ENCODE measurements around the gene PCNX4.
A peak's percentile ranks its signal among the peaks of the same experiment; 100 is the strongest.
"Not testable (repeated sequence)": the region's sequence is repeated elsewhere in the genome, so short reads cannot be mapped to it uniquely, and the experiment has no call there.

Gene PCNX4

DNA sequence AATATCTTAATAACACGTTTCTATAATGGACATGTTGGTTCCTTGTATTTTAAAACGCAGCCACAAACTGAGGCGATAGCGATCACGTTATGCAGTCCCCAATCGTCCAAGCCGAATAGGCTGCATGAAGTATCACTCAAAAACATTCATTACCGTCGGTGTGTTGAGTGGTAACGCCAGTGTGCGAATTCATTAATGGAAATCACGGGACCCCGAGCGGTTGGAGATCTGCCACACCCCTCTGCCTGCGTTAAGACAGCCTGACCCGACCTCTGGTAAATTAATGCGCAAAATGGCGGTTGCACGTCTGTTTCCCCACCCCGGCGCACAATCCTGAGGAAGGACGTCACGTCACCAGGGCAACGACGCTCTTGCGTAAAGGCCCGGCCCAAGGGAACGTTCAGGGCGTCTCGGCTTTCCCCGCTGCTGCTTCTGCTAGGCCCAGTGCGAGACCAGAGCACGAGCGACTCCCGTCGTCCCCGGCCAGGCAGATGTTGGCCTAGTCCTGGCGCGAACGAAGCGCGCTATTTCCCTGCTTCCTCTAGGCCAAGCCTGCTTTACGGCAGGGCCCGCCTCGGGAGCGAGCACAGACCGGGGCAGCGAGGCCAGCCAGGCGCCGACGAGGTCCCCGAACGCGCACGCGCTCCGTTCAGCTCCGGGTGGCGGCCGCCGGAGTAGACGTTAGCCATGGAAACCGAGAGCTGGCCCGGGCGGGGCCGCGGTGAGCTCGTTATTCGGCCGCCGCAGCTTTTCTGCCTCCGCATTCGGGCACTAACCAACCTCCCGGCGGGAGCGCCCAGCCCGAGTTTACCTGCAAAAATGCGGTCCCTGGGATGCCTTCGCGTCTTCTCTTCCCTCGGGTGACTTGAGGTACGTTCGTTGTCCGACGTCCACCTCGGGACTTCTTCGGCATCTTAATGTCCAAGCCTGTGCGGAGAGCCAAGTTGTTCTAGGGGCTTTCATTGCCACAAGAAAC, at the start of gene PCNX4:
Gene PCNX4 (plus strand): TSS at position 374 of the 976 bp plus-strand sequence. CDS start 15,716 bp downstream, outside the sequence.
- peak; percentile 97 for DNase-seq

GRCh38 chr14:60047976-60048375, 43.7 kb upstream of the PCNX4 start:
- not testable (repeated sequence) for DNase-seq

DNA sequence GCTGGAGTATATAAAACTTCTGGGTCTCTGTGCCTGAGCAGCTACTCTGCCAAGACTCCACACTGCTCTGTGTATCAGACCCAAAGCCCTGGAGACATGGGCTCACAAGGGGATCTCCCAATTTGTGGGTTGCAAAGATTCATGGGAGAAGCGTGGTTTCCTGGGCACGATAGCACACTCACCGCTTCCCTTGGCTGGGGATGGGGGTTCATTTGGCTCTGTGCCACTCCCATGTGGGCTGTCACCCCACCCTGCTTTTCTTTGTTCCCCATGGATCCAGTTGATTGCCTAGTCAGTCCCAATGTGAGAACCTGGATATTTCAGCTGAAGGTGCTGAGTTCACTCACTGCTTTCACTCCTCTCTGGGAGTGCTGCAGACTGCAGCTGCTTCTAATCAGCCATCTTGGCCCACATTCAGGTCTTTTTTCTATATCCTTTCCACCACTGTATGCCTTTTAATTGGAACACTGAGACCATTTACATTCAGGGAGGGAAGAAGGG, 40.0 kb upstream of the PCNX4 start:
- DNase-seq, result no peak

- no peak for DNase-seq
Measured at GRCh38 chr14:60058087-60058486, 33.6 kb upstream of the PCNX4 start.

DNA sequence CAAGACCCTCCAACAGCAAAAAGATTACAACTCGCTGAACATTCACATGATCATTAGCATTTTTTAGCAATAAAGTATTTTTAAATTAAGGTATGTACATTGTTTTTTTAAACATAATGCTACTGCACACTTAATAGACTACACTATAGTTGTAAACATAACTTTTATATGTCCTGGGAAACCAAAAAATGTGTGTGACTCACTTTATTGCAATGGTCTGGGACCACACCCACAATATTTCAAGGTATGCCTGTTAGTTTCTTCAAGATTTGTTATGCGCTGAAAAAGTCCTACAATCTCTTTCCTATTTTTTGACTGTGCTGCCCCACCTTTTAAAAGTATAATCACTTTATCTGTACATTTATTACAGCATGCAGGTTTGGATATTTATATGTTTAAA, 30.4 kb upstream of the PCNX4 start:
- no peak for DNase-seq

DNA sequence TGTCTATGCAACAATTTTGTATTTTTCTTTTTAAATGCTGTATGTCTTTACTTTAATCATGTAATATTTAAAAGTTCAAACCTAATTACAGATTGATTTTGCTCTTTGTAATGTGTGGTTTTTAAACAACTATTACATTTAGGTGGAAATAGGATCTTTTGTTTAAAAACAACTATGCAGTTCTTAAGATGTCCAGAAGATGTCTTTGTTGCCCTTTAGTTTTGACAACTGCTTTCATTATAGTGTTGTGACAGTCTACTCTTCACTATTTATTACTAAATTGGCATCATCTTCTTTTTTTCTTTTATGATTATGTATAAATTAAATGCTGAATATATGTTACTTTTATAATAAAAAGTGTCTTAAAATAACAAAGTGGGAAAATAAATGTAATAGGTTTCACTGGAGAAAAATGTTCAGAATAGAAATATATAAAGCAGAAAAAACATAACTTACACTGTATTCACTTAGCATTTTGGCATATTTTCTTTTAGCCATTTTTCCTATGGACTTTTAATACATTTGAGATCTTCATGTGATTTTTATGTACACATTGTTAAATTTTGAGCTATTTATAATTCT, 27.1 kb upstream of the PCNX4 start:
- no peak for DNase-seq

- DNase-seq, result no peak
Measured at GRCh38 chr14:60067882-60068281, 23.8 kb upstream of the PCNX4 start.

- DNase-seq, result no peak
Measured at GRCh38 chr14:60079723-60080122, 12.0 kb upstream of the PCNX4 start.

DNA sequence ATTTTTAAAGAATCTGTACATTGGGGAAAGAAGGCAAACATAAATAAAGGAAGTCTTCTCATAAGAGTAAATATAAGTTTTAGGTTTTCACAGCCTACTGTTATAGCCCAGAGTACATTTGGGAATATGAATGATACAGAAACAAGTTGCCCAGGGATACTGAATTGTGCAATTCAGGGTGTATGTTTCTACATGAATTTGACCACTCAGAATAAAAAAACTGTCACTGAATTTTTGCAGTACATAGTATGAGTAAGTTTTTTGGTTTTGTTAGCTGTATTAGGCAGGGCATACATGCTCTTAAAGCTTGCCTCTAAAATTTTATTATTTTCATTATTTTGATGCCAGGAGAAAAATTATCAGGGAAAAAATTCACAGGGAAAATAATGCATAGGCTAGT, 6.6 kb upstream of the PCNX4 start:
- no peak for DNase-seq

DNA sequence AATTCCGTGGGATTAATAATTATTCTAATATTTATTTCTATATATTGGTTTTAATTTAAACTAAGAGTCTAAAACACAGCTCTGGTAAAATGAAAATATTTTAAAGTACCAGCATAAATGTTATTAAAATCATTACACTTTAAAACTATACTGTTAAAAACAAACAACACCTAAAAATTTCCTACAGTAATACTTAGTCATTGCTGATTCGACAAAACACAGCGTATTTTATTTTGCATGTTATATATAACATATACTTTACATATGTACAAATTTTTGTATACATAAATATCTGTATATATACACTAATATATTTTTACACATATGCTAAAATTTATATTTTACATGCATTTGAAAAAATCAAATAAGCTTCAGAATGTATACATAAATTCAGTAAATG, 6.0 kb upstream of the PCNX4 start:
- DNase-seq, result no peak

DNA sequence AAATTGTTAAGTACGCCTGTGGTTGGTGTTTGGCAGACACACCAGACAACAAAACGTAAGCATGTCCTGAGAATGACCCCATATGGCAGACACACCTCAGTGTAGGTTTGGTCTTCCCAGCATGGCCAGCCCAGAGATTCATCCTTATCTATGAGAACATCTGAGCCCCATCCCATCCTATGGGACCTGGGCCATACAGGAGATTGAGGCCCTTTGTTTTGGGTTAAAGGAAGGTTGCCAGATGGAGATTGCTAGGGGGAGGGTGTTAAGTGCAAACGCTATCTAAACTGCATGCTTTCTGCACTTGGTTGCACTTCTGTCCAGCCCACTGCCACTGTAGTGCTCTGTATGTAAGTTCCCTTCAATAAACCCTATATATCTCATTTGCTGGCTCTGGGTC, 4.1 kb upstream of the PCNX4 start:
- no peak for DNase-seq

- DNase-seq, result no peak
Measured at GRCh38 chr14:60089221-60089620, 2.5 kb upstream of the PCNX4 start.

DNA sequence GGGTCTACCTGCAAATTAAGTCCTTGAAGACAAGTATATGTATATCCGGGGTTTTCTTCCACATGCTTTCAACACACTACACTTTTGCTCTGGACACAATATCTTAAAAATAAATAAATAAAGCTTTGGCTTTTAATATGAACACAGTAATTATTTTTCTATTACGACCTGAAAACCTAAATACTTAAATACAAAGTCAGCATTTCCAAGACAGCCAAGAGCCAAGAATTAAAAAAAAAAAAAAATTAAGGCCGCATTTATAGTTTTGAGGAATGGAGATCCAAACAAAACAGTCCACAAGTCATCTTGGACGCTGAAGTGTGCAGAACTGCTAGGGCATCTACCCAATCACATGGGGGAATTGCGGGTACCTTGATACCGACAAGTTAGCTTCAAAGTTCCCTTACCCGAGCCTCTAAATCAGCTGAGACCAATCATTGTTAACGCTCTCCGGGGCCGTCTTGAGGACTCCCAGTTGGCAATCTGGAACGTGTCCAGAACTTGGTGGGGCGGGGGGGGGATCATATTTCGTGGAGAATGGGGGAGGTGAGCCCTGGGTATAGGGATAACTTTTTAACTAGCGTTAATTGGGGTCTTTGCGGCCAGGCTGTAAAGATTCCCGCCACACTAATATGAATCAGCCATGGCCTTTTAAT, 731 bp upstream of the PCNX4 start:
- DNase-seq, result no peak

- no peak for DNase-seq
Measured at GRCh38 chr14:60092526-60092920, 800 bp downstream of the PCNX4 start.

GRCh38 chr14:60093080-60093479, 1.4 kb downstream of the PCNX4 start:
- no peak for DNase-seq

- DNase-seq, result no peak
Measured at GRCh38 chr14:60093606-60094005, 1.9 kb downstream of the PCNX4 start.

- no peak for DNase-seq
Measured at GRCh38 chr14:60094306-60094897, 2.7 kb downstream of the PCNX4 start.

GRCh38 chr14:60095231-60095630, 3.5 kb downstream of the PCNX4 start:
- DNase-seq, result no peak

GRCh38 chr14:60095781-60096450, 4.2 kb downstream of the PCNX4 start:
- no peak for DNase-seq

- DNase-seq, result no peak
Measured at GRCh38 chr14:60097974-60098373, 6.3 kb downstream of the PCNX4 start.

- not testable (repeated sequence) for DNase-seq
Measured at GRCh38 chr14:60099855-60100254, 8.1 kb downstream of the PCNX4 start.

GRCh38 chr14:60101786-60102185, 10.1 kb downstream of the PCNX4 start:
- no peak for DNase-seq

DNA sequence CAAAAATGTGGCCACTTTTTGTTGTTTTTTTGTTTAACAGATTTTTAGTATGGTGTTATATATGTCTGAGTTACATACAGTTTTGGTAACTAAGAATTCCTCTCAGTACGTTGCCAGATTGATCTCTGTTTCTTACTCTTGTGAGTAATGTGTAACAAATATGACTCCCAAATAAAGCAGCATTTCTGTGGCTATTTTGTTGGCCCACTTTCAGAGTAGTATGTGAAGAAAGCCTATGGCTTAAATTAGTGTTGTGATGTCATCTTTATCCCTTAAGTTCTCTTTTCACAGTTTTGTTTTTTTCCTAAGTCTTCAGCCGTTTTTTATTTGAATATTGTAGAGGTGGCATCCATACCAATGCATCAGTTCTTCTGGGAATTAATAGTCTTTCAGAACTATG, 10.7 kb downstream of the PCNX4 start:
- DNase-seq, result no peak

Measured in NCI-H1048 (cell line).